ENCODE results near the gene PARP16.

DNA sequence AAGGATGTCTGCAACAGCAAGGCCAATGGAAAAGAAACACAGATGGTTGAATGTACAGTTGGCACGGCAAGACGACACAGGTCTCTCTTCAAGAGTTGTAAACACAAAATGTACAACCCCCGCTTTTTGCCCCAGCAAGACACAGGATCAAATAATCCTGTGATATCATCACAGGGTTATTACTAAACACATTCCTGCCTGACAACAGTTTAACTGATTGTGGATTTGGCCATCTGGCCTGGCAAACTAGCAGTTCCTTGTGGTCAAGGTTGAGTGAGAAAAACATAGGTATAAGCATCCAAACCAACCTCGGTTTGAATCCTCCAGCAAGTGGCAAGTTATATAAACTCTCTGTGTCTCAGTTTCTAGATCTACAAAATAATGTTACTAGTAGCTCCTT is 23.4 kb downstream of the PARP16 start:
- TF ChIP-seq CTCF (IDR thresholded peaks at IDR 0.05): no peak
- TF ChIP-seq POLR2A (IDR thresholded peaks at IDR 0.05): no peak
- no peak for TF ChIP-seq POLR2AphosphoS5 (IDR thresholded peaks at IDR 0.05)
- no peak for TF ChIP-seq EP300 (IDR thresholded peaks at IDR 0.05)

Measured in sigmoid colon (tissue), 4 donors.